ENCODE results near the gene CNN2. TPM values are rescaled to one million over a fixed set of nuclear protein-coding genes. Genes with fewer than 3 reads are reported as not detected.

CNN2 gene
- total RNA-seq, 1 experiment from 2014 or later, result 296 TPM

DNA sequence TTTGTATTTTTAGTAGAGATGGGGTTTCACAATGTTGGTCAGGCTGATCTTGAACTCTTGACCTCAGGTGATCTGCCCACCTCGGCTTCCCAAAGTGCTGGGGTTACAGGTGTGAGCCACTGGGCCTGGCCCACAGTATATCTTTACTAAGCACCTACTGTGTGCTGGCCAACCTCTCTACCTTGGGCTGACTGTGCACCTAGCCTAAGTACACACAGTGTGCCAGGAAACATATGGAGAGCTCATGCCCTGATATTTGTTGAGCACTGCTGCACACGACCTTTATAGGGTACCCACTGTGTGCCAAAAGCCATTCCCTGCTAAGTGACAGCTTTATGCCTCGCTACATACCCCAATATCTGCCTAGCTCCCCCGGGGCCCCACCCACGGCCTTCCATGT lies 34.3 kb downstream of the CNN2 start:
- in situ Hi-C loops (cut with HindIII; ENCODE audit: low sequenced_read_pairs), result no loop called here
- DNase-seq (ENCODE audit: low spot score), result no peak

DNA sequence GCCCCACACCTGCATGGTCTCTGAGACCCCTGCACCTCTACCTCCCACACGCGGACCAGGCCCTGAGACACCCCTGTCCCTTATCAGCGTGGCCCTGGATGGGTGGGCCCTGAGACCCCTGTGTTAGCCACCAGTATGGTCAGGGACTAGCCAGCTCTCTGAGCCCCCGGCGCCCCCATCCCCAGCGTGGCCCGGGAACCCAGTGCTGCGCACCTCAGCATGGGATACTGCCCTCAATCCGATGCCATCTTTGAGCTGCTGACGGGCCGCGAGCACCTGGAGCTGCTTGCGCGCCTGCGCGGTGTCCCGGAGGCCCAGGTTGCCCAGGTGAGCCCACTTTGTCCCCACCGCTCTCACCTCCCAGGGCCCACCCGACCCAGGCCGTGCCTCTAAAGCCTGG lies 35.6 kb downstream of the CNN2 start:
- in situ Hi-C loops (cut with HindIII; ENCODE audit: low sequenced_read_pairs), result no loop called here
- no peak for DNase-seq (ENCODE audit: low spot score)

DNA sequence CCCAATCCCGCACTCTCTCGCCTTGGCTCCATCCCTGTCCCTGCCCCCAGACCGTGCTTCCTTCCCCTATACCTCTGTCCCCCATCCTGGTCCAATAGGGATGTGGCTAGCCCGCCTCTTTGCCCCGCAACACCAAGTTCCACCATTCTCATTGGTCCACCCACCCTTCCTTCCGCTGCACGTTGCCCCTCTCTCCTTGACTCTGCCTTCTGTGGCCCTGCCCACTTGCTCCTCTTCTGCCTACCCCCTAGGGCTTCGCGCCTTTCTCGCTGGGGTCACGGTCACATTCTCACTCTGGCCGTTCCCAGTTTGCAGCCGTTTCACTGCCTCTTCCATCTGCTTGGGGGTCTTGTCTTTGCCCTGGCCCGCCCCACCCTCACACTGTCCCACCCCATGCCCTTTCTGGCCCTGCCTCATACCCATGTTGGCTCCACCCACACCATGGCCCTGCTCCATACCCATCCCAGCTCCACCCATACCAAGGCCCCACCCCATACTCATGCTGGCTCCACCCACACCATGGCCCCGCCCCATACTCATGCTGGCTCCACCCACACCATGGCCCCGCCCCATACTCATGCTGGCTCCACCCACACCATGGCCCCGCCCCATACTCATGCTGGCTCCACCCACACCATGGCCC lies 36.1 kb downstream of the CNN2 start:
- in situ Hi-C loops (cut with HindIII; ENCODE audit: low sequenced_read_pairs), result no loop called here
- no peak for DNase-seq (ENCODE audit: low spot score)

DNA sequence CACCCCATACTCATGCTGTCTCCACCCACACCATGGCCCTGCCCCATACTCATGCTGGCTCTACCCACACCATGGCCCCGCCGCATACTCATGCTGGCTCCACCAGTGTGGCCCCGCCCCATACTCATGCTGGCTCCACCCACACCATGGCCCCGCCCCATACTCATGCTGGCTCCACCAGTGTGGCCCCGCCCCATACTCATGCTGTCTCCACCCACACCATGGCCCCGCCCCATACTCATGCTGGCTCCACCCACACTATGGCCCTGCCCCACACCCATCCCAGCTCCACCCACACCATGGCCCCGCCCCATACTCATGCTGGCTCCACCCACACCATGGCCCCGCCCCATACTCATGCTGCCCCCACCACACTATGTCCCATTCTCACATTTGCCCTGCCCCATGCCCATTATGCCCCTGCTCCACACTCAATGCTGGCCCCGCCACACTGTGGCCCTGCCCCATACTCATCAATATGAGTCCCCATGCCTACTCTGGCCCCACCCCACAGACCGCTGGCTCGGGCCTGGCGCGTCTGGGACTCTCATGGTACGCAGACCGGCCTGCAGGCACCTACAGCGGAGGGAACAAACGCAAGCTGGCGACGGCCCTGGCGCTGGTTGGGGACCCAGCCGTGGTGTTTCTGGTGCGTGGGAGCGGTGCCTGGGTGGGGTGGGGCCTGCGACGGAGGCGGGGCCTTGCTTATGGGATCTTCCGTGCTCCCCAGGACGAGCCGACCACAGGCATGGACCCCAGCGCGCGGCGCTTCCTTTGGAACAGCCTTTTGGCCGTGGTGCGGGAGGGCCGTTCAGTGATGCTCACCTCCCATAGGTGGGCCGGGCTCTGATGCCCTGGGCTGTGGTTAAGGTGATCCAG lies 36.9 kb downstream of the CNN2 start:
- DNase-seq (ENCODE audit: low spot score), result no peak
- in situ Hi-C loops (cut with HindIII; ENCODE audit: low sequenced_read_pairs), result no loop called here

DNA sequence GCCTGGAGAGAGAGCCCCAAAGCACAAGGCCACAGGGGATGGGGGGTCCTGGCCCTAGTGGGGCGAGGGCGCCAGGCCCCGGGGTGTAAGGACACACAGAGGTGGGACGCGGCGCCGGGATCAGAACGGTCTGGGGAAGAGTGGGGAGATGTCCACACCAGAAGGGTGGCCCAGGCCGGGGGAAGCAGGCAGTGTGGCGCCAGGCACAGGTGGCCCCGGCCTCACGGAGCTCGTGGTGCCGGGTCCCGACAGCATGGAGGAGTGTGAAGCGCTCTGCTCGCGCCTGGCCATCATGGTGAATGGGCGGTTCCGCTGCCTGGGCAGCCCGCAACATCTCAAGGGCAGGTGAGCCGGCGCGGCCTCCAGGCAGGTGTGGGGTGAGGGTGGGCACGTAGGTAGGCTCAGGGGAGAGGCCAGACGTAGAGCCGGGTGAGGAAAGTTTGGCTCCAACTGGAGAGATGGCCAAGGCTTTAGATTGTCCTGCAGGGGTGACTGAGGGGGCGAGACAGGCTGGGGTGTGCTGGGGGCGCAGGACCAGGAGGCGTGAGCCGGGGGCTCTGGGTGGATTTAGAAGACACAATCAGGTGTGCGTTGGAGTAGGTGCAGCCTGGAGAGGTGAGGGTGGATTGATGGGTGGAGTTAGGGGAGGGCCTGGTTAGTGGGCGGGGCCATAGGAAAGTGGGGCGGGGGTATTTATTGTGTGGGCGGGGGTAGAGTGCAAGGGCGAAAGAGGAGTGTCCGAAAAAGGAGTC lies 37.7 kb downstream of the CNN2 start:
- in situ Hi-C loops (cut with HindIII; ENCODE audit: low sequenced_read_pairs), result no loop called here
- DNase-seq (ENCODE audit: low spot score), result no peak

DNA sequence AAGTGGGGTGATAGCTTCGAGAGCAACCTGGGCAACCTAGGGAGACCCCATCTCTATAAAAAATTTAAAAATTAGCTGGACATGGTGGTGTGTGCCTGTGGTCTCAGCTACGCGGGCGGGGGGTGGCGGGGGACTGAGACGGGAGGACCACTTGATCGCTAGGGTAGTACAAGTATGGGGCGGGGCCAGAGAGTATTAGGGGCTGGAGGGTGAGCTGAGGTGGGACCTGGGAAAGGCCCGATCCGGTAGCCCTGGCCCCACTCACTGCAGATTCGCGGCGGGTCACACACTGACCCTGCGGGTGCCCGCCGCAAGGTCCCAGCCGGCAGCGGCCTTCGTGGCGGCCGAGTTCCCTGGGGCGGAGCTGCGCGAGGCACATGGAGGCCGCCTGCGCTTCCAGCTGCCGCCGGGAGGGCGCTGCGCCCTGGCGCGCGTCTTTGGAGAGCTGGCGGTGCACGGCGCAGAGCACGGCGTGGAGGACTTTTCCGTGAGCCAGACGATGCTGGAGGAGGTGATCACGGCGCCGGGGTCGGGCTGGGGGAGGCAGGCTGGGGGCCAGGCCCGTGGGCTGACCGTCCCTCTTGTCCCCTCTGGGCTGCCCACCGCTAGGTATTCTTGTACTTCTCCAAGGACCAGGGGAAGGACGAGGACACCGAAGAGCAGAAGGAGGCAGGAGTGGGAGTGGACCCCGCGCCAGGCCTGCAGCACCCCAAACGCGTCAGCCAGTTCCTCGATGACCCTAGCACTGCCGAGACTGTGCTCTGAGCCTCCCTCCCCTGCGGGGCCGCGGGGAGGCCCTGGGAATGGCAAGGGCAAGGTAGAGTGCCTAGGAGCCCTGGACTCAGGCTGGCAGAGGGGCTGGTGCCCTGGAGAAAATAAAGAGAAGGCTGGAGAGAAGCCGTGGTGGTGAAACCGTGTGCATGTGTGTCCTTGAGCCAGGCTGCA lies 38.5 kb downstream of the CNN2 start:
- in situ Hi-C loops (cut with HindIII; ENCODE audit: low sequenced_read_pairs), result no loop called here
- DNase-seq (ENCODE audit: low spot score), result no peak

DNA sequence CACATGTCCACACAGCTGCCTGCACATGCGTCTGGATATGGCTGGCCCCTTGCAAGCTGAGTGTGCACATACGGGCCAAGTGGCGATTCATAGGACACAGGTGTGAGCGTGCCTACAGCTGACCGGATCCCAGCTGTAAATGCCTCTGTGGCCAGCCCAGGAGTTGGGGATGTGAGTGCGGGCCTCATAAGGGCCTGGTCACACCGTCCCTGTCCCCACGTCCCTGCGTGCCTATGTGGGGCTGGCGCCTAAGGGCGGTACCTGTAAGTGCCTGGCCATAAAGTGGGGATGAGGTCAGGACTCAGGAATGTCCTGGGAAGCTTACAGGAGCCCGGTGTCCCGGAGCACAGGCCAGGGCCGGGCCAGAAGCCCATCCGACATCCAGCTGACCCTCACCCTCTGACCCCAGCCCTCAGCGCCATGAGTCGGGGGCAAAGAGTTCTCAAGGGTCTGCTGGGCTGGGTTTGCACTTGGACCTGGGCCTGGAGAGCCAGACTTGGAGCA lies 39.2 kb downstream of the CNN2 start:
- in situ Hi-C loops (cut with HindIII; ENCODE audit: low sequenced_read_pairs), result no loop called here
- no peak for DNase-seq (ENCODE audit: low spot score)

DNA sequence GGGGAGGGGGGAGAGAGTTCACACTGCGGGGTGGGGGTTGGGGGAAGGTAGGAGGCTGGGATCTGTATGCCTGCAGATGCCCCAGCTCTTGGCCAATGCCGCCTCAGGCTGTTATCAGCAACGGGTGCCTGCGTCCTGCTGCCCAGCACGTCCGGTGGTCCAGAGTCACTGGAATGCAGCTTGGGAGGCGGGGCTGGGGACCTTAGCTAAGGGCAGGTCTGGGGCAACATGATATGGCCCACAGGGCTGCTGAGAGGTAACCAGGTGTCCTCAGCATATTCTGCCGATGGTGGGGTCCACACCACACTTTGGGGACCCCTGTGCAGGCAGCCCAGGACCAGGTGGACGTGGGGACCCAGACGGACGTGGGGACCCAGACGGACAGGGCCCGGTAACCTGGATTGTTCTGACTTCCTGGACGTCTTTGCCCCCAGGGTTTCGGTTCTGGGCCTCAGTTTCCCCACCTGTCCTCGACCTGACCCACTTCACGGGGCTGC lies 39.9 kb downstream of the CNN2 start:
- in situ Hi-C loops (cut with HindIII; ENCODE audit: low sequenced_read_pairs), result no loop called here
- no peak for DNase-seq (ENCODE audit: low spot score)

DNA sequence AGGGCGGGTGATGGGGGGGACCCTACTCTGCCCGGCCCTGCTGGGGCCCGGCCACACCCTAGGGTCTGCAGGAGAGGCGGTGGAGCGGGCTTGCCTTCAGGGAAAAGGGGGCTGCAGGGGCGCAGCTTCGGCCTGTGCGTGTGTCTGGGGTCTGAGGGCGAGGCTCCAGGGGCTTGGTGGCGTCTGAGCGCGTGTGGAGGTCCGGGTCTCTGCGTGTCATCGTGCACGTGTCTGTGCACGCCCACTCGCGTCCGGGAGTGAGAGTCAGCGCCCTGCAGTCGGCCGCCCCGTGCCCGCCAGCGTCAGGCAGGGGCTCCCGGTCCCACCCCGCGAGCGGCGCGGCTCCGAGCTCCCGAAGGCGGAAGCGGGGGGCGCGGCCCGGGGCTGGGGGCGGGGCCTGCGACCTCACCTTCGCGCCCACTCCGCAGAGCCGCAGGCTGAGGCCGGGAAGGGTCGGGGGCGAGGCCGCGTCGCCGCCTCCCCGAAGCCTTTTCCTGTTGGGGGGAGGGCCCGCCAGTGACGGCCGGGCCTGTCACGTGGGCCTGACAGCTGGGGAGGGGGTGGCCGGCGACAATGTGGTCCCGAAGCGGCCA lies 40.4 kb downstream of the CNN2 start, which contains the start of gene ARHGAP45:
Gene ARHGAP45 (plus strand): TSS at position 420 of the 593 bp plus-strand sequence. CDS start 239 bp downstream, outside the sequence.
- in situ Hi-C loops (cut with HindIII; ENCODE audit: low sequenced_read_pairs), result no loop called here
- DNase-seq (ENCODE audit: low spot score), result no peak

DNA sequence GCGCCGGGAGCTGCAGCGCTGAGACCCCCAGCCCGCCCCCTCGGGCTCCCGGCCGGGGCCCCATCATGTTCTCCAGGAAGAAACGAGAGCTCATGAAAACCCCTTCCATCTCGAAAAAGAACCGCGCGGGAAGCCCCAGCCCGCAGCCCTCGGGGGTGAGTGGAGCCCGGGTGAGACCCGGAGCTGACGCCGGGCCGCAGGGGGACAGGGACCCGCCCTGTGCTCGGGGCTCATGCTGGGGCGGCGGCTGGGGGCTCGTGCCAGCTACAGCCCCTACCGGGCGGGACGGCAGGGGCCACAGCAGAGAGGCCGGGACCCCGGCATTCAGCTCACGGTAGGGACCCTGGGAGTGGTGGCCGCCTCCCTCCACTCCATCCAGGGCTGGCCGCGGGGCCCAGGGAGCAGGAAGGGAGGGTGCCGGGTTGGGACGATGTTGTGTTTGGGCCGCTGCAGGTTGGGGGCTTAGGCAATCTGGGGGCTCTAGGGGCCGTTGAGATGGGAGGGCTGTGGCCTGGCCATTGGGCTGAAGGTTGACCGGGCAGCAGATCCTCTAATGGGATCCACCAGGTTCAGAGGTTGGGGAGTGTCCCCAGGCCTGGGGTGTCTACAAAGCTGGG lies 41.0 kb downstream of the CNN2 start:
- DNase-seq (ENCODE audit: low spot score), result no peak
- in situ Hi-C loops (cut with HindIII; ENCODE audit: low sequenced_read_pairs), result no loop called here

DNA sequence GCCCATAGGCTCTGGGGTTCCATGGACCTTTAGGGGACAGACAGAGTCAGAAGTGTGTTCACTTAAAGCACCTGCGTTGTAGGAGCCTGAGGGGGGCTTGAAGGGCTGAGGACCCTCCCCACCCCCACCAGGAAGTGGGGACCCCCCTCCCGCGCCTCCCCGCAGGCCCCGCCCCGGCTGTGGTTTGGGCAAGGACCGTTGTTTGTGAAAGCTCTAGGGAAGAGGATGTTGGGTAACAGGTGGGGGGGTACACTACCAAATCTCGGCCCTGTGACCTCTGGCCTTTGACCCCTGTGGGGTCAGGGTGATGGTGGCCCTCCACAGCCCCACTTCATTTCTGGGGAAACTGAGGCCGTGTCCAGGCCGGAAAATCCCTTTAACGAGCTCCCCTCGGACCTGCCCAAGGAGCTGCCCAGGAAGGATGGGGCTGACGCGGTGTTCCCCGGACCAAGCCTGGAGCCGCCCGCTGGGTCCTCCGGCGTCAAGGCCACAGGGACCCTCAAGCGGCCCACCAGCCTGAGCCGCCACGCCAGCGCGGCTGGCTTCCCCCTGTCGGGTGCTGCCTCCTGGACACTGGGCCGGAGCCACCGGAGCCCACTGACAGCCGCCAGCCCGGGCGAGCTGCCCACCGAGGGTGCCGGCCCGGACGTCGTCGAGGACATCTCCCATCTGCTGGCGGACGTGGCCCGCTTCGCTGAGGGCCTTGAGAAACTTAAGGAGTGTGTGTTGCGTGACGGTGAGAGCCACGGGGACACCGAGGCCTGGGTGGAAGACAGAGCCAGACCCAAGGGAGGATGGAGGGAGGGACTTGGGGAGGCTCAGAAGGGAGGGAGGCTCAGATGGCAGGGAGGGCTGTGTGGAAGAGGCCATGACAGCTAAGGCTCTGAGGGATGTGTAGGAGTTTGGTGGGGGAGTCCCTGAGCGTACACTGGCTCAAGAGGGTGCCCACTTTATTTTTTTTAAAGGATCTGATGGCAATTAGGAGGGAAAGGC lies 41.9 kb downstream of the CNN2 start:
- in situ Hi-C loops (cut with HindIII; ENCODE audit: low sequenced_read_pairs), result no loop called here
- no peak for DNase-seq (ENCODE audit: low spot score)

DNA sequence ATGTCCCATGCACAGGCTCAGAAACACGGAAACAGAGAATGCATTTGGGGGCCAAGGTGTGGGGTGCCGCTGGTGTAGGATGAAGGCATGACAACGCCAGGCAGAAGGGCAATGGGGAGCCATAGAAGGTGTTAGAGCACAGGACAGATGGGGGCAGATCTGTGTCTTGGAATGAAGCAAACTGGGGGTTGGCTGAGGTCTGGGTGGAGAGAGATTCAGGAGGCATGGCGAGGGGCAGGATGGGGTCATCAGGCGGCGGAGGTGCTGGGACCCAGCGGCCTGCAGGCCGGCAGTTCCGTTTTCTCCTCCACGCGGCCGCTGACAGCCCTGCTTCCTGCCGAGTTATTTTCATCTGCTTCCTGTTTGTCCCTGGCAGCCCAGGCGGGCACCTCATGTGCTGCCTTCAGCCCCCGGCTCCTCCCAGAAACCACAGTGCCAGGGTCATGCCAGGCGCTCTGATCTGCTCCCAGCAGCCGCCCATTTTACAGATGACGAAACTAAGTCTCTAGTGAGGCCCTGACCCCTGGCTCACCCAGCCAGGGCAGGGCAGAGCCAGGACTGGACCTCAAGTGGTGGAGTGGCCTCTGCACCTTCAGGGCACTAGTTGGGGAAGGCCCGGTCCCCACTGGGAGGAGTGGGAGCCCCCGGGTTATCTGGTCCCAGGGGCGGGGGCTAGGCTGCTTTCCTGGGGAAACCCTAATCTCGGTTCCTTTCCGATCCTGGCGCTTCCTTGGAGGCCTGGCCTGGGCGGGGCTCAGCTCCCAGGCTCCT lies 42.8 kb downstream of the CNN2 start:
- DNase-seq (ENCODE audit: low spot score), result no peak
- in situ Hi-C loops (cut with HindIII; ENCODE audit: low sequenced_read_pairs), result no loop called here

DNA sequence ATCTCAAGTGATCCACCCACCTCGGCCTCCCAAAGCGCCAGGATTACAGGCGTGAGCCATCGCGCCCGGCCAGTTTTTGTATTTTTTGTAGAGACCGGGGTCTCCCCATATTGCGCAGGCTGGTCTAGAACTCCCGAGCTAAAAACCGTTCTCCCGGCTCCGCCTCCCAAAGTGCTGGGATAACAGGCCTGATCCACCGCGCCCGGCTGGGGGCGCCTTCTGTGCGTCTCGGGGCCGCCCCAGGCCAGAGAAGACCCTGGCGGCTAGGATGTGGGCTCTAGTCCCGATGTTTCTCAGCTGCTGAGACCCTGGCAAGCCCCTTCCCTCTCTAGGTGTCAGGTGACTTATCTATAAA lies 44.1 kb downstream of the CNN2 start:
- peak; percentile 20 for DNase-seq (ENCODE audit: low spot score)
- in situ Hi-C loops (cut with HindIII; ENCODE audit: low sequenced_read_pairs), result no loop called here

DNA sequence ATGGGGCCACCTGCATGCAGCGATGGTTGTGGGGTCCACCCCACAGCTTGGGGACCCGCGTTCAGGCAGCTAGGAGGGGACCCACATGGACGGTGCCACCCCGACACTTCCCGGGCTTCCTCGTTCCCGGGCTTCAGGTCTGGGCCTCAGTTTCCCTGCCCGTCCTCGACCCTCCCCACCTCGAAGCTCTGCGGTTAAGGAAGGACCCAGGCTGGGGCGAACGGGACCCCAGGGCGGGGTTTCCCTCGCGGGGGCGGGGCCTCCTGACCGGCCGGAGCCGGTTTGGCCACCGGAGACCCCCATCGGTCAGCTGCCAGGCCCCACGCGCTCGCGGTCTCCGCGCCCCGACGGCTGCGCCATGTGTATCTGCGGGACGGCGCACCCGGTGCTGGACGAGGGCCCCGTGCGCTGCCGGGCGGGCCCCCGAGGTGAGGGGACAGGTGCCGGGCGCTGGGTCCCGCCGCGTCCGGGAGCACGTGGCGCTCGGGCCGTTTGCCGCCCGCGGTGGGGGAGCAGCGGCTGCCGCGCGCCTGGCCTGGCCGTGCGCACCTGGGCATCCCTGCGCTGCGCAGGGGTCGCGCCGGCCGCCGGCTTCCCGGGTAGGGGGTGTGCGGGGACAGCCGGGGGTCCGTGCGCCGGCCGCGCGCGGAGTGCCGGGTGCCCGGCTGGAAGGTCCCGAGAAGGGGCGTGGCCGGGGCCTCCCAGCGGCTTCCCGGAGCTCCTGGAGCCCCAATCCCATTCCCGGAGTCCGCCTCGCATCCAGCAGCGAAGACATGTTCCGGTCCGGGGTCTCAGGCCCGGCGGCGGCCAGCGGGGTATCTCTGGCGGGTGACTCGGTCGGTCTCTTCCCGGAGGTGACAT lies 44.8 kb downstream of the CNN2 start:
- in situ Hi-C loops (cut with HindIII; ENCODE audit: low sequenced_read_pairs), result no loop called here
- no peak for DNase-seq (ENCODE audit: low spot score)

DNA sequence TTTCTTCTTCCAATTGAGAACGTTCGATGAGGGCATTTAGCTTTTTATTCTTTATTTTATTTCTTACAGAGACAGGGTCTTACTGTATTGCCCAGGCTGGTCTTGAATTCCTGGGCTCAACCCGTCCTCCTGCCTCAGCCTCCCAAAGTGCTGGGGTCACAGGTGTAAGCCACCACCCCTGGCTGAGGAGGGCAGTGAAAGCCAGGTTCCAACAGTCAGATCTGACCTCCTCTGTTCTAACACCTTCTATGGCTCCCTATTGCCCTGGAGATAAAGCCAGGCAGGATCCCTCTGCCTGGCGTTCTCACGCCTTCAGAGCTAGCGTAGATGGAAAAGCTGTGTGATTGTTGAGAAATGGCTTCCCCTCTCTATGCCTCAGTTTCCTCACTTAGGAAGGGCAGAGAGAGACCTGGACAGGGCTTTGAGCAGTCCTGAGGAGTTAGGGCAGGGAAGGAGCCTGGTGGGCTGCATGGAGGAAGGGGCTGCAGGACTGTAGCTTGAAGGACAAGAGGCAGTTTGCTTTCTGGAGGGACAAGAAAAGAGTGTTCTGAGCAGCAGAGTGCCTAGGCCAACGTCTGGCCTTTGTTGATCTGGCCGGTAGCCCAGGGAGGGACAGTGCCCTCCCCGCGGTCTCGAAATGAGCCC lies 46.1 kb downstream of the CNN2 start:
- in situ Hi-C loops (cut with HindIII; ENCODE audit: low sequenced_read_pairs), result no loop called here
- no peak for DNase-seq (ENCODE audit: low spot score)
